ENCODE data around the gene TULP3.

TULP3 gene

DNA sequence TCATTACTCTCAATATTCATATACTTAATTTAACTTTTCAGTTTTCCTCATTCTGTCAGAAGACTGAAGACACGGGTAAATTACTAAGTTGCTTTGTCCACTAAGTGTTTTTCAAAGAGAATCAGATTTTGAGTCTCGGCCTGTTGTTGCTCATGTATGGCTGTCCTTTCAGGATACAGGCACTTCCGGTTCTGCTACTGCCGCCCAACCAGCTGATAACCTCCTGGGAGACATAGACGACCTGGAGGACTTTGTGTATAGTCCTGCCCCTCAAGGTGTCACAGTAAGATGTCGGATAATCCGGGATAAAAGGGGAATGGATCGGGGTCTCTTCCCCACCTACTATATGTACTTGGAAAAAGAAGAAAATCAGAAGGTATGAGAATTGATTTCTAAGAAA lies 40.2 kb downstream of the TULP3 start:
- DNase-seq: no peak

DNA sequence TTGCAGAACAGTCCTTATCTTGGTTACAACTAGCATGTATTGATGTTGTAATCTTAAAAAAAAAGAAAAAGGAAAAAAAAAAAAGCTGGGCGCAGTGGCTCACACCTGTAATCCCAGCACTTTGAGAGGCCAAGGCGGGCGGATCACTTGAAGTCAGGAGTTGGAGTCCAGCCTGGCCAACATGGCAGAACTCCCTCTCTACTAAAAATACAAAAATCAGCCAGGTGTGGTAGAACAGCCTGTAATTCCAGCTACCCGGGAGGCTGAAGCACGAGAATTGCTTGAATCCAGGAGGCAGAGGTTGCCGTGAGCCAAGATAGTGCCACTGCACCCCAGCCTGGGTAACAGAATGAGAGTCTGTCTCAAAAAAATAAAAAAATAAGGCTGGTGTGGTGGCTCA lies 42.9 kb downstream of the TULP3 start:
- DNase-seq: no peak

GRCh38 chr12:2934371-2934770 lies 43.7 kb downstream of the TULP3 start:
- no peak for DNase-seq

DNA sequence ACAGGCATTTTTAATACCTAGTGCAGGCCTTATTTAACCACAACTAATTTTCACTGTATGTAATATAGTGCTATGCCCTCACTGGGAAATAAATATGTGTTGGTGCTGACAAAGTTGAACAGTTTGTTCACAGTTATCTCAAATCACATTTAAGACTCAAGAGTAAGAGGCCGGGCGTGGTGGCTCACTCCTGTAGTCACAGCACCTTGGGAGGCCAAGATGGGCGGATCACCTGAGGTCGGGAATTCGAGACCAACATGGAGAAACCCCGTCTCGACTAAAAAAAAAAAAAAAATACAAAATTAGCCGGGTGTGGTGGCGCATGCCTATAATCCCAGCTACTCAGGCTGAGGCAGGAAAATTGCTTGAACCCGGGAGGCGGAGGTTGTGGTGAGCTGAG lies 45.6 kb downstream of the TULP3 start:
- DNase-seq: no peak

DNA sequence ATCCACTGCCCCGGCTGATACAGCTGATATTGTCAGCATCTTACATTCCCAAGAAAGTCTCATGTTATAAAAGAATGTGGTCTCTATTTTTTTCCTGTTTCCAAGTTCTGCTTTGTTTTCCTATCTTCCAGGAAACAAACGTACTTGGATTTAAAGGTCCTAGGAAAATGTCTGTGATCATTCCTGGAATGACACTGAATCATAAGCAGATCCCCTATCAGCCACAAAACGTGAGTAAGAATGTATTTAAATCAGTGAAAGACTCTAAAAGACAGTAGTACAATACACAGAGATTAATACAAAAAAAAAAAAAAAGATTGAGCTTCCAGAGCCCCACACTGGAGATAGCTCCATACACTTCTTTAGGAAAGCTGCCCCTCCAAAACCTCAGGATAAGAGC lies 46.8 kb downstream of the TULP3 start:
- DNase-seq: no peak

DNA sequence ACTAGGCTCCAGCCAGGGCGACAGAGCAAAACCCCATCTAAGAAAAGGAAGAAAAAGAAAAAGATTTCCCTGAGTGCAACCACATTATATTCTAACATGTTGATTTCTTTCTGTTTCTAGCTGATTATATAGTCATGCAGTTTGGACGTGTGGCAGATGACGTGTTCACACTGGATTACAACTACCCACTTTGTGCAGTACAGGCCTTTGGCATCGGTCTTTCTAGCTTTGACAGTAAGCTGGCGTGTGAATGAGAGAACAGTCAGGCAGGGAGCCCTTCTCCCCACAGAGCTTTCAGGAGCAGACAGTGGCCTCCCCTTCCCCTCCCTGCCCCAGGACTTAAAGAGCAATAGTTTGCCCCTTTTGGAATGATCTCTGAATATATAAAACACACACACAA lies 48.5 kb downstream of the TULP3 start:
- no peak for DNase-seq

- no peak for DNase-seq
Measured at GRCh38 chr12:2940564-2940963, 49.9 kb downstream of the TULP3 start.

- DNase-seq: no peak
Measured at GRCh38 chr12:2941524-2941923, 50.8 kb downstream of the TULP3 start.

GRCh38 chr12:2944401-2945047 lies 53.8 kb downstream of the TULP3 start:
- DNase-seq: peak; percentile 41

DNA sequence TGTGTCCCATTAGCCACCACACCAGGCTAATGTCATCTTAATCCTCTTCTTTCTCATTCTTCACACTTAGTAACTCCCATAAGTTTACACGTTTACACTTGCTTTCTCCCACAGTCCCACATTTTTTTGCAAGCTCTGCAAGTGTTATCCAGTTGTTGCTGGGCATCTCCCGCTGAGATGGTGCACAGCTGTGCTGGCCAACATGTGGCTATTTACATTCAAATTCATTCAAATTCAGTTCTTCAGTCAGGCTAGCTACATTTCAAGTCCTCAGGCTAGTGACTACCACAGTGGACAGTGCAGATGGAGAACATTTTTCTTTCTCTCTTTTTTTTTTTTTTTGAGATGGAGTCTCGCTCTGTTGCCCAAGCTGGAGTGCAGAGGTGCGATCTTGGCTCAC lies 58.7 kb downstream of the TULP3 start:
- no peak for DNase-seq

DNA sequence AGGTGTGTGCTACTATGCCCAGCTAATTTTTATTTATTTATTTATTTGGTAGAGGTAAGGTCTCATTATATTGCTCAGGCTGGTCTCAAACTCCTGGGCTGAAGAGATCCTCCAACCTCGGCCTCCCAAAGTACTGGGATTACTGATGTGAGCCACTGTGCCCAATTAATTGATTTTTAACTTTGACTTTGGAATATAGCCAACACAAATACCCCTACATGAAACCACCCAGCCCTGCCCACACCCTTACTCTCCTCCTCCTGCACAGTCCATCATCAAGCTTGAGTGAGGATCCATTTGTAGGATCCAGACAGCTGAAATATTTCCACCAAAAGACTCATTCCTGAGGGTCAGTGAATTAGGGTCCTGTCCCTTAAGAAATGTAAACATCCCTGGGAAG lies 65.2 kb downstream of the TULP3 start:
- no peak for DNase-seq

DNA sequence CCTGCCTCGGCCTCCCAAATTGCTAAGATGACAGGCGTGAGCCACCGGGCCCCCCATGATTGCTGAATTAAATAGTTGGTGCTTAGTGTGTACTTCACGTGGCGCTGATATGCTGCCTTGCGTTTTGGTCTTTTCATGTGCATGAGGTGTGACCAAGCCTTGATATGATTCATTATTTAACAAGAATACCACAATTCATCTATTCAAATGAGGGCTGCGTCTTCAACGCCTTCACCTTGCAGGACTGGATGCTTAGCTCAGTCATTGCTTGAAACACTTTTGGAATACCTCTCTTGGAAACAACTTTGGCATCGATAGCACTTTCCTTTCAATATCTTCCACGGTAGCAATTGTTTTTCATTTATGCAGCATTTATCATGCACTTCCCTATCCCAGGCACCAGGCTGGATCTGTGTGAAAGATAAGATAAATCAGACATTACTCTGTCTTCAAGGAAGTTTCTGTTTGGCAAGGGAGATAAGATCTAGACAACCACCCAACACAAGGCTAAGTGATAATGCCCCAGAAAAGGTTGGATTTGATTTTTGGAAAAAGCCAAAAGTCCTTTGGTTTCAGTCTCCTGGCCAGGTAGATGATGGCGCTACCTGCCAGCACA lies 67.2 kb downstream of the TULP3 start:
- no peak for DNase-seq

DNA sequence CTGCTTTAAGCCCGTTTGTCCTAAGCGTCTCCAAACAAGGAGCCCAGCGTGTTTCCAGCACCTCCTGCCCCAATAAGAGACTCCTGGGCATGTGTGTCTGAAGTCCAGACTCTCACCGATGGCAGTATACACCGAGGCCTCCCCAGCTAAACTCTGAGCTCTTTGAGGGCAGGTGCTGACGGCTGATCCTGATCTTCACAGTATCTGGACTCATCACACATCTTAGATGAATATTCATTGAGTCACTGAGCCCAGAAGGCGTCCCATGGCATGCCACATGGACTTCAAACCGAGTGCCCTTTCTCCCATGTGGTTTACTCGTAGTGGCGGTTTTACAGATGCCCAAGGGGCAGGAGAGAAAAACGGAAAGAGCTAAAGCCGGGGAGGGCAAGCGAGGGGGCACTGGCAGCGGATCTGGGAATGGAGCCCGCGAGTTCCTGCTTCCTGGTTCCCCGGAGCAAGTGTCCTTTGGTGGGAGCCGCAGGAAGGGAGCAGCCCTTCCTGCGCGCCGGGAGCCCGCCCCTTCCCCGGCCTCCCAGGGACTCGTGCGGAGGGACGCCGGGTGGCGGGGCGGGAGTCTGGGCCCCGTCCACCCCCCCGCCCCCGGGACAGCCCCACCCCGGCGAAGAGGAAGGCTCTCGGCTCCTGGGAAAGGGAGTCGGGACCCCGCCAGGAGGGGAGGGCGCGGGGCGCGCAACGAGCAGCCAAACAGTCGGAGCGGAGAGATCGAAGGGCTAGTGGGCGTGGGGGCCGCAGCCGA lies 67.9 kb downstream of the TULP3 start:
- no peak for DNase-seq

- DNase-seq: no peak
Measured at GRCh38 chr12:2959192-2959504, 68.5 kb downstream of the TULP3 start, which contains the start of gene TEAD4. Gene TEAD4 (plus strand): TSS chr12:2959397.

DNA sequence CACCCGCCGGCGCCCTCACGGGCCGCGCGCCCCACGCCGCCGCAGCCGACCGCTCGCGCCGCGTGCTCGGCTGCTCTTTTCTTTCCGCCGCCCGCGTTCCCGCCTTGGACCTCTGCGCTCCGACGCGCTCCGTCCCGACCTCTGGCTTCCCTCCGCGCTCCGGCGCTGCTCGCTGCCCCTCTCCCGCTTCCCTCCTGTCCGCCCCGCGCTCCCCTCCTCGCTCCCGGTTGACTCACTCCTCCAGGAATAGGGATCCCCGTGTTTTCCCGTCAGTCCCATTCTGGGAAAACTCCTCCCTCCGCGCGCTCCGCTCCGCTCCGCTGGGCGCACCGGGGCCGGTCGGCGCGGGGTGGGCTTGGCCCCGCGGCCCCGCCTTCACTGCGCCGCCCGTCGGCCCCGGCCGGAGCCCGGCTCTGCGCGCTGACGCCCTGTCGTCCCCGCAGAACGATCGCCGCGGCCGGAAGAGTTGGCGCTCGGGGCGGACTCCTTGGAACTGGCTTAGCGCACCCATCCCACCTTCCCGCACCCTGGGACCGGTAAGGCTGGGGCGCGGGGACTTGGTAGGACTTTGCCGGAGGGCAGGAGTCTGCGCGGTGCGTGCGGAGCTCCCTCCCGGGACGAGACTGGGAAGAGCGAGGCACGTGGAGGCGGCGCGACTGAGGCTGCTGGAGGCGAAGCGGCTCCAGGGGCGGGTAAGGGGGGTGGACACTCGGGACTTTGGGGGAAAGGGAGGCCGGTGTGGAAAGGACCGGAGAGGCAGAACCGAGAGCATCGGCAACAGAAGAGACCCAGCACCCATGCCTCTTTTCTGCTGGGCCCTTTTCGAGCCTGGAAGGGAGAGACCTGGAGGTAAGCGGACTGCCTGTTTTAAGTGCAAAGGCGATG lies 69.1 kb downstream of the TULP3 start:
- no peak for DNase-seq

DNA sequence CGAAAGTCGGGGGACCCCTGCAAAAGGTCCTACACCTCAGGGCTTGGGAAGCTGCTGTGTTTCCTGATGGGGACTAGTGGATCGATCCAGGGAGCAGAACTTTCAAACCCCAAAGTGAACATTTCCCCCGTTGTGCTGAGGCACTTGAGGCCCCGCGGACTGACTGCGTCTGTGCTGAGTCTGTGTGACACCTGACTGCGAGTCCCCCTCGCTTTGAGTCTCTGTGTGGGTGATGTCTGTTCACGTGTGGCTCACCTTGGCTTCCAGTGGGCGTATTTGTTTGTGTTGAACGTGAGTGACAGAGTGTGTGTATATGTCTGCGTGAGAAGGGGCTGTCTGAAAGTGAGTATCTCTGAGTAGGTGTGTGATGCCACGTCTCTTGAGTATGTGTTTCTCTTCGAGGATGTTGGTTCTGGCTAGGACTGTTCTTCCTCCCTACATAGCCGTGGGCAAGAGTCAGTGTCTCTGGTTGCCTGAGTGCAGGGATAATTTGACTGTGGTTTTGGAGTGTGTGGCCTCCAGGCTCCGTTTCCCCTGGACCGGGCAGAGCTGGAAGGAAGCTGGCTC lies 69.8 kb downstream of the TULP3 start:
- no peak for DNase-seq

DNA sequence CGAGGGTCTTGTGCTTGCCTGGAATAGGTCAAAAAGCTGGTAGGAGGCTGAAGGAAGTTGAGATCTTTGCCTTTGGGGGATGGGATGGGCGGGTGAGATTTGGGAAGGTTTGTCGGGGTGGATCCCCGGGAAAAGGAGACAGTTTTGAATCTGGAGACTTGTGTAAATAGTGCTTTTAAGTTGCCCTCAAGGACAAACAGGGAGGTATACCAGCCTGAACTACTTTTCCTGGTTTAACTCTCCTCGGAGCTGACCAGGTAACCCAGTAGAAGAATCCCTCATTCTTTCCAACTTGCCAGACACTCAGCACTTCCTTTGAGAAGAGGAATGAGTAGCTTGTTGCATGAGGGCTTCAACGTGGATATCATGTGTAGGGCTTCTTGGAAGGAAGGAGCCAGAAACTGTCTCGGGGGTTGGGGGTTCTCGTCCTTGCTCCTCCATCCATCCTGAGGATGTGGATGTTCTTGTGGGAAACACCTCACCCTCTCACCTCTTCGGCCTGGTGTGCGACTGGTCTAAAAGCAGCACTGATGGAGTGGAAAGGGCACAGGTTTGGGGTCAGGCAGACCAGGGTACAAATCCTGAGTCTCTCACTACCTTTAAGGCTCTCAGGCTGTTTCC lies 70.4 kb downstream of the TULP3 start:
- no peak for DNase-seq

DNA sequence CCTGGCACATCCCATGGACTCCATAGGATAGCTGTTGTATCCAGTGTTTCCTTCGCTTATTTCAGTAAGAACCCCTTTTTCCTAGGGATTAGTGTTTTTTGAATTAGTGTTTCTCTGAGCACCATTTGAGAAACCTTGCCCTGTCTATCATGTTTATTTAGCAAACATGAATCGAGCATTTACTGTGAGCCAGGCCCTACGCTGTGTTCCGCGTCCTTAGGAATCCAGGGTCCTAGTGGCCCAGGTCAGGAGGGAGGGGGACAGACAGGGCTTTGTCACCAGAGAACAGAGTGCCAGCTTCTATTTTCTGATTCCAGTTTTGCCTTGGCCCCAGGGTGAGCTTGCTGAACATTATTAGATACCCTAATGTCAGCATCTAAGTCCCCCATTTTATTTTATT lies 71.0 kb downstream of the TULP3 start:
- DNase-seq: no peak

DNA sequence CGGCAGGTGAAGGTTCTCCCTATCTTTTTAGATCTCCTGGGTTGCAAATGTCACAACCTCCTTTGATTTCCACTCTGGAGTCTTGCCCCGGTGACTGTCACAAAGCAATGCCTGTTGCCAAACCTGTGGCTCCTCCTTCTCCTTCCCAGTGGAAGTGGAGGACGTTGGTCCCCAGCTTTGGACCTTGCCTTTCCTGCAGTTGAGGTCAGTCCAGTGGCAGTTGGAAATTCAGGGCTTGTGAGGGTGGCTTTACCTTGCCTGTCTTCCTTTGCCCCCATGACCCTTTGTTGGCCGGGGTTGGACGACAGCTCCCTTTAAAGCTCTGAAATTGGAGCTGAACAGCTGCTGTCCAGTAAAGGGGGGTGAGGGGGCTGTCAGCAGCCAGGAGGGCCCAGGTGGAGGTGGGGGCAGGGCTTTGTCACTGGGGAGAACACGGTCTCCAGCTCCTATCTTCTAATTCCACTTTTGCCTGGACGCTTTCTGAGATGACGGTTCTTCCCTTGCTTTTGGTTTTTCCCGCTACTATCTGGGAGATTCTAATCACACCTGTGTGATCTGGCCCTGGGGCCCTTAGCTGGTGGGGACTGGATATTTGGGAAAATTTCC lies 72.6 kb downstream of the TULP3 start:
- no peak for DNase-seq

- DNase-seq: no peak
Measured at GRCh38 chr12:2963760-2964292, 73.1 kb downstream of the TULP3 start.

DNA sequence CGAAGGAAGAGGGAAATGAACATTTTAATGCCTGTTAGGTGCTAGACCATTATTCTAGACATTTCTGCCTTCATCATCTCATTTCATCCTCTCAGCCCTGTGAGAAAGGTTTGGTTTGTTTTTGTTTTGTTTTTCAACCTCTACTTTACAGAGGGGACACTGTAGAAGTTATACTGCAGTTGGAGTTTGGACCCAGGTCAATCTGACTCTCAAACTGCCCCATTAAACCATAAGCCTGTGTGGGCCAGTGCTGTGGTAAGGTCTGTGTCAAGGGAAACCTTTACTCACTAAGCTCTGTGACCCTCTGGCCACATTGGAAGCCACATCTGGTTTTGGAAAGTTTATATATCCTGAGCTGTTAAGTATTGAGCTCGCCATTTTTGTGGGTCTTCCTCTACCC lies 77.0 kb downstream of the TULP3 start:
- DNase-seq: no peak

DNA sequence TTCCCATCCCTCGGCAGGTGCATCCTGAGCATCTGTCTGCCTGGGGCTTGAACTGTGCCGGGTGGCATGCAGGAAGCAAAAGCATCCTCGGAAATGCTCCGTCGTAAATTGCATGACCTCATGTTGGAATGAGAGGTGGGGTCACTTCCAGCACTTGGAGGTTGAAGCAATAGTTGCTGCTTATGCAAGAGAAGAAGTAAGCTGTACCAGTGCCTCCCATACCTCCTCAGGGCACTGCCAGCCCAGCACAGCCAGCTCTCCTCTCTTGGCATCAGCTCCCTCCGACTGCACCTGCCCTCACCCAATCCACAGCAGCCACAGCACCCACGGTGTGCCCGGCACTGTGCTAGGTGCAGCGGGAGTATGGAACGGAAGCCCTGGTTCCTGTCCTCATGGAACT lies 80.1 kb downstream of the TULP3 start:
- no peak for DNase-seq
